Measurements from ENCODE around the gene SERPINA10. TPM values are rescaled to one million over a fixed set of nuclear protein-coding genes. Genes with fewer than 3 reads are reported as not detected.

The SERPINA10 gene
- total RNA-seq, 4 donors from 2014 or later: 0.23 to 0.42 TPM; not detected in 2

- intact Hi-C loops (cut with DNase I; ENCODE audit: low total_unique reads) (no loop called here), in situ Hi-C loops (cut with MboI; ENCODE audit: low sequenced_read_pairs in 4 of 4) (no loop called here)
- H3K27me3 ChIP-seq: no peaks in the 10 kb centered on the region
- no peak overlapping the region for H3K4me3 ChIP-seq
- H3K36me3 ChIP-seq: no peaks in the 10 kb centered on the region
- no peaks in the 10 kb centered on the region for H3K9me3 ChIP-seq
- no peak for ATAC-seq
- H3K27ac ChIP-seq: no peak overlapping the region
- H3K4me1 ChIP-seq: no peaks in the 10 kb centered on the region
- DNase-seq: no peak
- TF ChIP-seq POLR2A (IDR thresholded peaks at IDR 0.05): no peak
- no peak for TF ChIP-seq CTCF (IDR thresholded peaks at IDR 0.05 in 4 of 5, conservative IDR thresholded peaks at IDR 0.05 in 1 of 5)
Measured at GRCh38 chr14:94331462-94331861, 38.4 kb upstream of the SERPINA10 start.

- in situ Hi-C loops (cut with MboI; ENCODE audit: low sequenced_read_pairs in 4 of 4): no loop called here
- no peaks in the 10 kb centered on the region for H3K27me3 ChIP-seq
- H3K4me3 ChIP-seq: no peak overlapping the region
- H3K4me1 ChIP-seq: no peaks in the 10 kb centered on the region
- no peaks in the 10 kb centered on the region for H3K9me3 ChIP-seq
- ATAC-seq (no peak), DNase-seq (no peak)
- intact Hi-C loops (cut with DNase I; ENCODE audit: low total_unique reads): no loop called here
- H3K27ac ChIP-seq: no peak overlapping the region
- TF ChIP-seq CTCF (IDR thresholded peaks at IDR 0.05 in 4 of 5, conservative IDR thresholded peaks at IDR 0.05 in 1 of 5): no peak
- no peak for TF ChIP-seq POLR2A (IDR thresholded peaks at IDR 0.05)
- H3K36me3 ChIP-seq: no peaks in the 10 kb centered on the region
Measured at GRCh38 chr14:94330857-94331256, 37.8 kb upstream of the SERPINA10 start.

- no peak for ATAC-seq
Measured at GRCh38 chr14:94330432-94330831, 37.4 kb upstream of the SERPINA10 start.

GRCh38 chr14:94329857-94330256 lies 36.8 kb upstream of the SERPINA10 start:
- Histone ChIP-seq H3K27ac (no peak overlapping the region), H3K4me3 (no peak overlapping the region)

More at GRCh38 chr14:94330432-94330831, 37.4 kb upstream of the SERPINA10 start:
- no peaks in the 10 kb centered on the region for H3K9me3 ChIP-seq
- DNase-seq: no peak
- intact Hi-C loops (cut with DNase I; ENCODE audit: low total_unique reads): no loop called here
- H3K4me1 ChIP-seq: no peaks in the 10 kb centered on the region
- no peaks in the 10 kb centered on the region for H3K36me3 ChIP-seq
- H3K27me3 ChIP-seq: no peaks in the 10 kb centered on the region
- H3K4me3 ChIP-seq: no peak overlapping the region
- in situ Hi-C loops (cut with MboI; ENCODE audit: low sequenced_read_pairs in 4 of 4): no loop called here
- no peak for TF ChIP-seq CTCF (IDR thresholded peaks at IDR 0.05 in 4 of 5, conservative IDR thresholded peaks at IDR 0.05 in 1 of 5)
- no peak for TF ChIP-seq POLR2A (IDR thresholded peaks at IDR 0.05)
- no peak overlapping the region for H3K27ac ChIP-seq

More at GRCh38 chr14:94329857-94330256, 36.8 kb upstream of the SERPINA10 start:
- DNase-seq: no peak
- Histone ChIP-seq H3K4me1 (no peaks in the 10 kb centered on the region), H3K9me3 (no peaks in the 10 kb centered on the region), H3K27me3 (no peaks in the 10 kb centered on the region), H3K36me3 (no peaks in the 10 kb centered on the region)
- in situ Hi-C loops (cut with MboI; ENCODE audit: low sequenced_read_pairs in 4 of 4) (no loop called here), intact Hi-C loops (cut with DNase I; ENCODE audit: low total_unique reads) (no loop called here)
- TF ChIP-seq POLR2A (IDR thresholded peaks at IDR 0.05) (no peak), CTCF (IDR thresholded peaks at IDR 0.05 in 4 of 5, conservative IDR thresholded peaks at IDR 0.05 in 1 of 5) (no peak)
- ATAC-seq: no peak
